ENCODE results near the gene STT3B.
"Not testable (repeated sequence)": the region's sequence is repeated elsewhere in the genome, so short reads cannot be mapped to it uniquely, and the experiment has no call there.

Gene STT3B

DNA sequence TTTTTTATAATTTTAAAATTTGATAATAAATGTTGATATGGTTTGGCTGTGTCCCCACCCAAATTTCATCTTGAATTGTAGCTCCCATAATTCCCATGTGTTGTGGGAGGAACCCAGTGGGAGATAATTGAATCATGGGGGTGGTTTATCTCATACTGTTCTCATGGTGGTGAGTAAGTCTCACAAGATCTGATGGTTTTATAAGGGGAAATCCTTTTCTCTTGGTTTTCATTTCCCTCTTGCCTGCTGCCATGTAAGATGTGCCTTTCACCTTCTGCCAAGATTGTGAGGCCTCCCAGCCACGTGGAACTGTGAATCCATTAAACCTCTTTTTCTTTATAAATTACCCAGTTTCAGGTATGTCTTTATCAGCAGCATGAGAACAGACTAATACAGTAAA, 72.6 kb downstream of the STT3B start:
- DNase-seq (ENCODE audit: low read depth in 2 of 2), result not testable (repeated sequence)

- DNase-seq (ENCODE audit: low read depth in 2 of 2), result no peak
These were observed 73.7 kb downstream of the STT3B start for GRCh38 chr3:31606453-31606852.

GRCh38 chr3:31610700-31611275, 78.1 kb downstream of the STT3B start:
- DNase-seq (ENCODE audit: low read depth in 2 of 2), result no peak

GRCh38 chr3:31613177-31613576, 80.5 kb downstream of the STT3B start:
- no peak for DNase-seq (ENCODE audit: low read depth in 2 of 2)

DNA sequence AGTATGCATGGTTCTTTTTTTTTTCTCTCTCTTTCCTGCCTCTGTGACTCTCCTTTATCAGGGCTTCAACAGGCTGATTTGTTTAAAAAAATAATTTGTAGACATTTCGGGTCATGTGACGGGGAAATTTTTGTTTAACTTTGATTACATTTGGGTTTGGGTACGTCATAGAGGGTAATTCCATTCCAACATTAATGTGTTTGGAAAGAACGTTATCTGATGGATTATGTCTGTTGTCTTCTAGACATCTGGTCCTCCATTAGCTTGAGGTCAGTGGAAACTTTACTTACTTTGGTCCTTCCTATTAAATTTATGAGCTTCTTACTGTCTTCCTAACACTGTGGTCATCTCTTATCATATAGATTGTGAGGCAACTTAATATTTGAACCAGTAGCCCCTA, 80.9 kb downstream of the STT3B start:
- no peak for DNase-seq (ENCODE audit: low read depth in 2 of 2)

DNA sequence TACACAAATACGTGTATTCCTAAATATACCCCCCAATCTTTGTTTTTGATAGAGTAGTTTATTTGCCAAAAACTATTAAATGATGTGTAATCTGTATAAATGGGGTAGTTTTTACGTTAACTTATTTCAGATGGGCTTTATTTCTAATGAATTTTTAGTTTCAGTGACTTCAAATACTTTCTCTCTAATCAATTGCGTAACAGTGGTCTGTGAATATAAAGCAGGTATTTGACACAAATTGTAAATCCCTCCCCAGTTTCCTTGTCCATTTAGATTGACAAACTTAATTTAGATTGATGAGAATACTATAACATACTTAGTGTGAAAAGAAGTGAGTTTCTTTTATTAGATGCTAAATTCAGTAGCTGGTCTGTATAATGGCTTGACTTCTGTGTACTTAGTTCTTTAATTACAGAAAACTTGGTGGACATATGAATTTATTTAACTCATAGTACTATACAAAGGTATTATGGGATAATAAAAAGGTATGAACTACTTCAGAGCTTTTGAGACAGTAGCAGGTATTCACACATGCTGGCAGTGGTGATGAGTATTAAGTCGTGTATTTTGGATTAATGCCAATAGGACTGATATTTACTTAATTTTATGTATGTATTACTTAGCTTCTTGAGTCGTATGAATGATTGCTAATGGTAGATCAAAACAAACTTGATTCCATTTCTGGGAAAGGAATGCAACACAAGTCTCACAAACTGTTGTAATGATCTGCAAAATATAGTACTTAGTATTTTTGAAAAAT, 81.6 kb downstream of the STT3B start:
- no peak for DNase-seq (ENCODE audit: low read depth in 2 of 2)

- no peak for DNase-seq (ENCODE audit: low read depth in 2 of 2)
These were observed 82.5 kb downstream of the STT3B start for GRCh38 chr3:31615071-31615875.

DNA sequence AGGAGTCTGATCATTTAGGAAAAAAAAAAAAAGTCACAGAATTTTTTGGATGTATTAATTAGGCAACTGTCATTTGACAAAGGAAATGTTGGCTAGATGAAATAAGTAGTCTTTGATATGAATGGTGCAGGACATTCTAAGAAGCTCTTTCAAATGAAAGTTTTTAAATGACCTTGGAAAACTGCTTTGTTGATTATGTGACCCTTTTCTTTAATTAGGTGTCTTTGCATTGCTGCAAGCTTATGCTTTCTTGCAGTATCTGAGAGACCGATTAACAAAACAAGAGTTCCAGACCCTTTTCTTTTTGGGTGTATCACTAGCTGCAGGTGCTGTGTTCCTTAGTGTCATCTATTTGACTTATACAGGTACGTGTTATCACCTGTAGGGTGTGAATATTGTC, 84.0 kb downstream of the STT3B start:
- no peak for DNase-seq (ENCODE audit: low read depth in 2 of 2)

GRCh38 chr3:31620656-31621055, 87.9 kb downstream of the STT3B start:
- no peak for DNase-seq (ENCODE audit: low read depth in 2 of 2)

DNA sequence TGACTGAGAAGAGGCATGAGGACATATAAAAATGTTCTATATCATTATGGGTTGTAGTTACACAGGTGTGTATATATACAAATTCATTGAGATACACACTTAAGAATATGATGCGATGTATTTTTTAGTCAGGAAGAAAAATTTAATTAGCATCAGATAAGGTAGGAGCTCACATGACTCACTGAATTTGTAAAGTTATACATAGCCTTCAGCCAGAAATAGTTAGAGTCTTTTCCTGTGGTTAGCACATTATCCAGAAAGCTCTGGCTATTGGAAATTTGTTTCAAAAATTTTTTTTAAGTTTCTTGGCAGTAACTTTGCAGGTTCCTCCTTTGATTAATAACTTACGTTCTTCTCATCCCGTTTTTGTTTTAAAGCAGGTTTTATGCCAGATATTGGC, 88.6 kb downstream of the STT3B start:
- no peak for DNase-seq (ENCODE audit: low read depth in 2 of 2)

GRCh38 chr3:31622636-31623288, 90.0 kb downstream of the STT3B start:
- no peak for DNase-seq (ENCODE audit: low read depth in 2 of 2)

DNA sequence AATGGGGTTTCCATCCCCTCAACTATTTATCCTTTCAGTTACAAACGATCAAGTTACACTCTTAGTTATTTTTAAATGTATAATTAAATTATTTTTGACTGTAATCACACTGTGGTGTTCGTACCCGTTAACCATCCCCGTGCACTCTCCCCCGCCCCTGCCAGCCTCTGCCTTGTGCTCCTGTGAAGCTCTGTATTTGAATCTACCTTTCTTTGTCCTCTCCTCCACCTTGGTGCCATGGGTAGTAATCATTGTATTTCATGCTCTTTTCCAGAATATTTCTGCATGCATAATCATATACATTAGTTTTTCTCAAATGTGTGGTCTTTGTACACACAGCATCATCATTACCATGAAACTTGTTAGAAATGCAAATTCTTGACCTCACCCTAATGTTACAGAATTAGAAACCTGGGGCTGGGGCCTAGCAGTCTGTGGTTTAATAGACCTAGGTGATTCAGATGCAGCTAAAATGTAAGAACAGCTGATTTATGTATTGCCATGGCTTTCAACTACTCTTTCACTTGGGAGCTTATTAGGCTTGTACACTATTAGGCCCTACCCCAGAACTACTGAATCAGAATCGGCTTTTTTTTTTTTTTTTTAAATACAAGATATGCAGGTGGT, 91.5 kb downstream of the STT3B start:
- no peak for DNase-seq (ENCODE audit: low read depth in 2 of 2)

DNA sequence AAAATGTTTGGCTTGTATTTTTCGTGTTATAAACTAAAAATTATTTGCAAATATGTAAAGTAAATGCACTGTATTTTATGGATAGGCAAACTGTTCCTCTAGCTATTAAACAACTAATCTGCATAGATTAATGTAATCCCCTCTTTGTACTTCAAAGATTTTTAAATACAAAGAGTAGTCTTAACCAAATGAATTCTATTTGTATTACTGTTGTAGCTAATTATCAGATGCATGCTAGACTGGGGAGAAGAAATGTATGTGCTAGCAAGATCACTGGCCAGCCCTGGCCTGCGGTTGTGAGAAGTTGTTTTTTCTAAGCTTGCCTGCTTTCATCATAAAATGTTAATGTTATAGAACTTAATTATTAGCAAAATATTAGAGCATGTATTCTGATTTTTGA, 92.6 kb downstream of the STT3B start:
- DNase-seq (ENCODE audit: low read depth in 2 of 2), result no peak

- DNase-seq (ENCODE audit: low read depth in 2 of 2), result no peak
These were observed 96.3 kb downstream of the STT3B start for GRCh38 chr3:31629054-31629453.

GRCh38 chr3:31634476-31634875, 101.8 kb downstream of the STT3B start:
- no peak for DNase-seq (ENCODE audit: low read depth in 2 of 2)

DNA sequence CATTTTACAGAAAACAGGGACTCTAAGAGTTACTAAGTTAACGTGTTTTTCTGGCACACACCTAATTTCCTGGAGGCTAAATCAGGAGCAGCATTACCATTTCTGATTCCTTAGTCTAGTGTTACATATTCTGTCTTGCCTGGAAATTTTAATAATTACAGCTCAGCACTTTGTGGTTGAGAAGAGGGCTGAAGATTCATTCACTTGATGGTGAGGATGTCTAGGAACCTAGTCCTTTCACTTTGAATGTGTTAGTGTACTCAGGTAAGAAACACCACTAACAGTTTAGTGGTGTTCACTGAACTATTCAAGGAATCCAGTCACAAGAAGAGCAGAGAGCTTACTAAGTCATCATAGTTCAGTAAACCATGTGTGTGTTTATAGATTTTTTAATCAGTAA, 102.8 kb downstream of the STT3B start:
- no peak for DNase-seq (ENCODE audit: low read depth in 2 of 2)

GRCh38 chr3:31636049-31636448, 103.3 kb downstream of the STT3B start:
- no peak for DNase-seq (ENCODE audit: low read depth in 2 of 2)

DNA sequence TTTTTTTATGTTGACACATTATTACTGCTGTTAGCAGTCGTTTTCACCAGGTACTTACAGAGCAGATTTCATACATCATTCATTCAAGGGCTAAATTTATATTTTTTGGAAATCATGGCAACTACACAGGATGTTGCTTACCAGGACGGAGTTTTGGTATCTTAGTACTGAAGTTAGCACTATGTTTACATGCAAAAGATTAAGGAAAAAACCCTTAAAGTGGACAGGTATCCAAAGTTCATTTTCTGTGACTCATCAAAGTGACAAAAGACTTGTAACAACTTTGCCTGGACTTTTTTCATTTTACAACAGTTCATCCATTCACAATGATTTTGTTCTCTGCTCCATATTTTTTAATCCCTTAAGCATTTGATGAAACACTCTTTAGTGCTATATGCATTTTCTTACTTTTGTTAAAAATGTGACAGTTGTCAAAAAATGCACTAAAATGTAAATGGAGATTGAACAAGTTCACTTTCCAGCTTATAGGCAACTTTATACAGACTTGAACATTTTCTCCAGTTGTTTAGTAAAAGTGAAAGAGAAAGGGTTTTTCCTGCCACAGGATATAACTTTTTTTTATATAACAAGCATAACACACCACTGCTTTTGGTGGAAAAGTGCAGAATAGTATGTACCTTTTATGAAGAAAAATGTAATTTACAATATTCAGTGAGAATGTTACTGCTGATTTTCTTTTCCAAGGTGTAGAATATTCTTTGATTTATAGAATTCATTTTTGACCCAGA, 104.1 kb downstream of the STT3B start:
- DNase-seq (ENCODE audit: low read depth in 2 of 2), result no peak

- no peak for DNase-seq (ENCODE audit: low read depth in 2 of 2)
These were observed 107.1 kb downstream of the STT3B start for GRCh38 chr3:31639828-31640227.

DNA sequence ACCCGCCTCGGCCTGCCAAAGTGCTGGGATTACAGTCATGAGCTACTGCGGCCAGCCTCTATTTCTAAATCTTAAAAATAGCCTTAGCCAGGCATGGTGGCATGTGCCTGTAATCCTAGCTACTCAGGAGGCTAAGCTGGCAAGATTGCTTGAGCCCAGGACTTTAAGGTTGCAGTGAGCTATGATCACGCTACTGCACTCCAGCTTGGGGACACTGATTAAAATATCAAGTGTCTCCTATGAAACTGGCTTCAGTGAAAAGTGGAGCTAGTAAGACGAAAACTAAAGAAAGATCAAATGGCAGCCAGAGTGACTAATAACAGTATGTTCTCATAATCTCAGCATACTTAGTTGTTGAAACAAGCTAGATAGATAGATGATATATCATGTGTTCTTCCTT, 112.5 kb downstream of the STT3B start:
- no peak for DNase-seq (ENCODE audit: low read depth in 2 of 2)

GRCh38 chr3:31648286-31648968, 115.7 kb downstream of the STT3B start:
- no peak for DNase-seq (ENCODE audit: low read depth in 2 of 2)
